Endometrial microvascular endothelial cells (primary cell): ENCODE measurements around the gene RNASE12. TPM values are rescaled to one million over a fixed set of nuclear protein-coding genes. Genes with fewer than 3 reads are reported as not detected.
"Not testable (repeated sequence)": the region's sequence is repeated elsewhere in the genome, so short reads cannot be mapped to it uniquely, and the experiment has no call there.

ENCODE experiments used
- in situ Hi-C: cut with HindIII; loops from 2 replicates; pipeline ENCODE4 v1.10.0; 2017; ENCODE audit warnings: low sequenced_read_pairs, low pct_unique_long_range_greater_than_20kb; ENCODE audit errors: inconsistent ontology term
- total RNA-seq: library from RNA; depleted of rRNA; stranded (reverse); fragments of >200 nt; gene quantifications from one replicate; pipeline ENCODE4 v1.2.3, GENCODE V29; 2015; ENCODE audit errors: inconsistent ontology term

The RNASE12 gene
- total RNA-seq, 1 donor from 2014 or later, result not detected

GRCh38 chr14:20592574-20592973 lies 1.4 kb upstream of the RNASE12 start:
- in situ Hi-C loops, result no loop called here

DNA sequence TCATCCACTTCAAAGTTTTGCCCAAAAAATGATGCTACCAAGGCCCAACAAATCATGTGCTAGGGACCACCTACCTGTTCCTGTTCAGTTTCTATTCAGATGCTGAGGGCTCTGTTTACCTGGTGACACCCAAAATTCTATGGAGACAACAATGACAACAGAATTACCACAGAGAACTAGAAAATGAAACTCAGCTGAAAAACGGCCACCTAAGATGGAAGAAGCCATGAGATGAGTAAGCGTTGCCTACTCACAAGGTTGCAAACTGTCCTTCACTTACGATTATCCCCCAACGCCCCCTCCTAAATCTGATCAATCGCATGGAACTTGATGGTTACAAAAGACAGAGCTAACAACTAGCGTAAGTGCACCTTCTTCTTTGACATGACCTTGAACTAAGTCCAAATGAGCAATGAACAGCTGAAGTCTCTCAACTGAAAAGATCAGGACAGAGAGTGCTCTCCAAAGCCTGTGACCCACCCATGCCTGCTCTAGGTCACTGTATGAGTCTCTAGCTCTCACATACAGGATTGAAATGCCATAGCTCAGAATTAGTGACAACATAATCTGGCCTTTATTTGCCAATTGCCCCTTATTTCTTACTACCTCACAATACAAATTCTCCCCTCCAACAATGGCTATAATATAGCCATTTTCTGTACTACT lies 3.6 kb downstream of the RNASE12 start, which contains the start of gene RNASE11:
RNASE11 (minus strand) TSS at position 513 of the 666 bp plus-strand sequence.
- in situ Hi-C loops, result no loop called here

- in situ Hi-C loops, result no loop called here
These were observed 7.3 kb downstream of the RNASE12 start for GRCh38 chr14:20583908-20584307.

GRCh38 chr14:20583142-20583541 lies 8.0 kb downstream of the RNASE12 start:
- in situ Hi-C loops, result no loop called here

GRCh38 chr14:20580242-20580641 lies 10.9 kb downstream of the RNASE12 start:
- in situ Hi-C loops, result no loop called here

GRCh38 chr14:20578784-20579502 lies 12.2 kb downstream of the RNASE12 start:
- in situ Hi-C loops, result no loop called here

DNA sequence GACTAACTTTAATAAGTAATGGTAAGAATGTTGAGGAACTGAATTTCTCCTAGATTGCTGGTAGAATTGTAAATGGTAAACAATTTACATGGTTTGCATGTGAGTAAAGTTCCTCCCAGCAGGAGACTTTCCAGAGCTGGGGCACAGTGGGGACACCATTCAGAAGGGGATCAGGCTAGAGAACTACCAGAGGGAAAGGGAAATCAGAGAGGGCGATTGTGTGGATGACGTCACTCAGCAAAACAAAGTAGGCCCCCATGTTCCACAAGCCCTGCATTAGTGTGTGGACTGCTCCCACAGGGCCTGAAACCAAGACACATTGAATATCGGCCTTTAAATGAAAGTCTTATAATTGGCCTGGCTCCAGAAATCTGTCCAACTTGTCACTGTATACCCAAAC lies 12.9 kb downstream of the RNASE12 start:
- in situ Hi-C loops, result no loop called here

DNA sequence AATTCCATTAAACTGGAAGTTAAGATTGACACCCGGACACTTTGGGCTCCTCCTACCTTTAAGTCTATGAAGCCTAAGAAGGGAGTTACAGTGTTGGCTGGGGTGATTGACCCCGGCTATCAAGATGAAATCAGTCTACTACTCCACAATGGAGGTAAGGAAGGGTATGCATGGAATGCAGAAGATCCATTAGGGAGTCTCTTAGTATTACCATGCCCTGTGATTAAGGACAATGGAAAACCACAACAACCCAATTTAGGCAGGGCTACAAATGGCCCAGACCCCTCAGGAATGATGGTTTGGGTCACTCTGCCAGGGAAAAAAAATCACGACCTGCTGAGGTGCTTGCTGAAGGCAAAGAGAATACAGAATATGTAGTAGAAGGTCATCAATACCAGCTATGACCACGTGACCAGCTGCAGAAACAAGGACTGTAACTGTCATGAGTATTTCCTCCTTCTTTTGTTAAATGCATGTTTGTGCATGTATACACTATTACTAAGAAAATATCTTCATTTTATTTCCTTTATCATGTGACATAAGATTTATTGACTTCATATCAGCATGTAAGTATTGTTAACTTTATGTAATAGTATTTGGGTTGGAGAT lies 18.7 kb downstream of the RNASE12 start:
- in situ Hi-C loops, result not testable (repeated sequence)

- in situ Hi-C loops, result not testable (repeated sequence)
These were observed 20.5 kb downstream of the RNASE12 start for GRCh38 chr14:20570720-20571119.

- in situ Hi-C loops, result not testable (repeated sequence)
These were observed 21.3 kb downstream of the RNASE12 start for GRCh38 chr14:20569865-20570264.

DNA sequence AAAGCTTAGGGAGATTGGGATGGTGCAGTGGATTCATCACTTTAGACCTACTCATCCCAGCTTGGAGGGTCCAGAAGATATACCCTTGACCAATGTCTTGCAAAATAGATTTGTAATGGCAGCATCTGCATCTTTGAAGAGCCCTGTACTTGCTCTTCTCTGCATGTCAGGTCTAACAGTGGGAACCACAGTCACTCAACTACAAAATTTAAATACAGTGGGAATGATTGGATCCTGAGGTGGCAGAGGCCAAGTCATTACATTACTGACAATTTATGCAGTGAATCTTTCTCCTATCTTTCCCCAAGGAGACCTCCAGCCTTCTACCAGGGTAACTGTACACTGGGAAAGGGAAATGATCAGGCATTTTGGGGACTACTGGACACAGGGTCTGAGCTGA lies 22.1 kb downstream of the RNASE12 start:
- in situ Hi-C loops, result no loop called here

GRCh38 chr14:20568393-20568792 lies 22.8 kb downstream of the RNASE12 start:
- in situ Hi-C loops, result no loop called here

DNA sequence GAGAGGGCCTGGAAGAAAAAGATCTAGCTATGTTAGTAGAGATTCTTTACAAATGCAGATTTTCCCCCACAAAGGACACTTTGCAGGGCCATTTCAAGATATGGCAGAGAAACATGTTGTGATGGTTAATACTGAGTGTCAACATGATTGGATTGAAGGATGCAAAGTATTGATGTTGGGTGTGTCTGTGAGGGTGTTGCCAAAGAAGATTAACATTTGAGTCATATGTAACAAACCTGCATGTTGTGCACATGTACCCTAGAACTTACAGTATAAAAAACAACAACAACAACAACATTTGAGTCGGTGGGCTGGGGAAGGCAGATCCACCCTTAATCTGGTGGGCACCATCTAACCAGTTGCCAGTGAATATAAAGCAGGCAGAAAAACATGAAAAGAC lies 24.0 kb downstream of the RNASE12 start:
- in situ Hi-C loops, result not testable (repeated sequence)

DNA sequence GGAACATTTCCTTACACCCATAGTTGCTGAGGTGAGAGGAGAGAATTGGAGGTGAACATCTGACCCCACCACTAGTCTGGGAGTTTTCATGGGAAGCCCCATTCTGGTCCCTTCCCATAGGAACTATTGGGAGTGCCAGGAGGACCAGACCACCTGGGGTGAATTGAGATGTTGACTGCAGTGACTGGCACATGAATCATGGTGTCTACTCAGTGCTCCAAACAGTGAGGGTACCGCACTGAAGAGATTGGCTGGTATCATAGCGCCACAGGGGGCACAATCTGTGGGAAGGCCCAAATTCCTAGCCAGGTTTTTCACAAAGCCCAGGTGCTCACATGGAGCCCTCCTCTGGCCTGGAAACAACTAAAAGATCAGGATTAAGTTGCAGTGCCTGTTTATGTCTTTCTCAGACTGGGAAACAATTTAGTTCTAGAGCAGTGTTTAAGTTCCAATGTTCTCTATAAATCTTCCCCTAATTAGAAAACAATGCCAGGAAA lies 26.6 kb downstream of the RNASE12 start:
- in situ Hi-C loops, result no loop called here

DNA sequence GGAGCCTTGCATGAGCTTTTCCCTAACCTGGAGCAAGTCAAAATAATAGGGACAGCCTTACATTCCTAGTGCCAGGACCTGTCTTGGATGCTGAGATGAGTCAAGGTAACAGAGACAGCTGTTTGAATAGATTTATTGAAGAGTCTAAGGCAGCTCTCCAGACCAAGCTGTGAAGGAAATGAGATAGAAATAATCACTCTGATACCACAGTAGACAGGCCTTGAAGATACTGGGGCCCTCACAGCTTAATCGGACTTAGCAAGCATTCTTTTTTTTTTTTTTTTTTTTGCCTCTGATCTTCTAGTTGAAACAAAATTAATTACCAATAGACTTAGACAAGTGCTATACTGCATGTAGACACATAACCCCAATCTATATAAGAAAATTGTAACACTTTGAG lies 27.2 kb downstream of the RNASE12 start:
- in situ Hi-C loops, result no loop called here

DNA sequence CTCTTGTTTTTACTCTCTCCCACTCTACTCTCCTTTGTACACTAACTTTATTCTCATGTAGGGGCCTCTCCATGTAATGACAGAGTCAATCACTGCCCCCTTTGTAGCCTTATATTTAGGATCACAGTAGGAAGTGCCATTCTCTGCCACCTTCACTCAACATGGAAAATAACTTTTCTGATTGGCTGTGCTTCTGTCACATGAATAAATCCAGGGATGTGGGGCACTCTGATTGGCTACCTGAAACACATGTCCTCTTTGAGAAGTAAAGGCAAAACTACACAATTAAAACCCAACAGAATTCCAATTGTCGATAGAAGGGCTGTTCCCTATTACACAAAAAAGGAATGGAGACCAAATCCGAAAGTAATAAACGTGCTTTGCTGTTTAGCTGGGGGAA lies 30.2 kb downstream of the RNASE12 start, which contains the start of gene RNASE9:
RNASE9 (minus strand) TSS at position 87 of the 400 bp plus-strand sequence.
- in situ Hi-C loops, result no loop called here

GRCh38 chr14:20559461-20559904 lies 31.7 kb downstream of the RNASE12 start:
- in situ Hi-C loops, result no loop called here

- in situ Hi-C loops, result no loop called here
These were observed 34.0 kb downstream of the RNASE12 start for GRCh38 chr14:20557212-20557542.

GRCh38 chr14:20556500-20557211 lies 34.5 kb downstream of the RNASE12 start:
- in situ Hi-C loops, result no loop called here
